PC-9 (cell line): ENCODE measurements around the gene SLC30A10.

Source experiments
- CTCF ChIP-seq: fragments of 200-600 bp; sonication (generic); conservative IDR thresholded peaks from 2 replicates; pipeline ENCODE4 v1.6.1; 2017; ENCODE audit warnings: mixed run types, antibody characterized with exemption, mild to moderate bottlenecking, moderate library complexity
- EZH2 ChIP-seq: fragments of 200-600 bp; sonication (generic); IDR thresholded peaks from 2 replicates; pipeline ENCODE4 v1.8.0; 2017; ENCODE audit warnings: antibody characterized with exemption, low read depth

DNA sequence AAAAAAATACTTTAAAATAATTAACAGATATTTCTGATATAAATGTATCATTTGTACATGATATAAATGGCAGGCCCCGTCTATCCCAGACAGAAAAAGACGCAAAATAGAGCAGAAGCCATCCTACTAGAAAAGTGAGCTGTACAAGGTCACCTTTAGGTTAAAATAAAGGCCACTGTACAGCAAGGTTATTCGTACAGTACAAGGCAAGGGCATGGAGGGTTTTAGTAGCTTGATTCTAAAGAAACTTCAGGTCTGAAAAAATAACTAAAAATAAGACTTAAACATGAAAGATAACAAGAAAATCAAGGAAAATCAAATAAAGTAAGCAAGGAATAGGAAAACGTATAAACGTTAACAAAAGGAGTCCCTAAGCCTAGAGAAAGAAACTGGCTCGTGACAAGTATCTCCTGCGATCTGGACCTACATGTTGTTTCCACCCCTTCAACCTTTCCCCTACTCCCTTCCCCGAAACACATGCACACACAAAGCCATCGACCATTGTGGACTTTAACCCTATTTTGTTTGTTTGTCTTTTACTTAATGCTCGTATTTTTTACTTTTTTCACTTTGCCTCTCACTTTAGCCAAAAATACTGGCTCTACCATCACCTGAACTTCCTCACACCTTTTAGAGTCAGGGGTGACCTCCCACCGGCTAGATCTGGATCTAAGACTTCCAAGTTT is 26.5 kb upstream of the SLC30A10 start:
- TF ChIP-seq CTCF (no peak), EZH2 (no peak)
